Pulmonary artery endothelial cell (primary cell): ENCODE data around the gene ADAMTSL1. TPM values are rescaled to one million over a fixed set of nuclear protein-coding genes. Genes with fewer than 3 reads are reported as not detected.

Experiments
- DNase-seq: peaks from one replicate; pipeline ENCODE4 v3.0.0-alpha.2; 2011; ENCODE audit warnings: low read depth, low spot score
- total RNA-seq: library from RNA; depleted of rRNA; stranded (reverse); fragments of >200 nt; gene quantifications from 2 replicates; pipeline ENCODE4 v1.2.3, GENCODE V29; 2014

Gene ADAMTSL1
- total RNA-seq, 1 donor from 2014 or later: 26.9 TPM

DNA sequence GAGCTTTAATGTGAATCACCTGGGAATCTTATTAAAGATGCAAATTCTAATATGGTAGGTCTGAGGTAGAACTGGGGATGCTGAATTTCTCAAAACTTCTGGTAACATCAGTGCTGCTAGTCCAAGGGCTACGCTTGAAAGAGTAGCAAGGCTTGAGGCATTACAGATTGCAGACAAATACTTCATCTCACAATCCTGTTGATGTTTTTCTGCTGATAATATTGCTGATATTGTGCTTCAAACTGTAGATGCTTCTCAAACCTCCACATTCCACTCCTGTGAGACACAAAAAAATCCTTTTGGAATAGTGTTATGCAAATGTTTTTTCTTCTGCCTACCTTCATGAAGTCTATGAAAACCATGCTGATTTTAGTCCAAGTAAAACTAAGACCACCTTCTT is 419.5 kb downstream of the ADAMTSL1 start:
- no peak for DNase-seq

DNA sequence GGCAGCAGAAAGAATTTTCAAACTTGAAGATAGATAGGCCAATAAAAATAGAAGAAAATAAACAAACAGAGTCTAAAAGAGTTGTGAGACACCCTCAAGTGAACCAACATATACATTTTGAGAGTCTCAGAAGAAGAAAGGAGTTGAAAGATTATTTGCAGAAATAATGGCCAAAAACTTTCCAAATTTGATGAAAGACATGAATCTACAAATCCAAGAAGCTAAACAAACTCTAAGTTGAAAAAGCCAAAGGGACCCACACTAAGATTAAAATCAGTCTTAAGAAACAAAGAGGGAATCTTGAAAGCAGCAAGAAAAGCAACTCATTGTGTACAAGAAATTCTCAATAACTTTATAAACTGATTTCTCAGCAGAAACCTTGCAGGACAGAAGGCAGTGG is 422.1 kb downstream of the ADAMTSL1 start:
- no peak for DNase-seq

DNA sequence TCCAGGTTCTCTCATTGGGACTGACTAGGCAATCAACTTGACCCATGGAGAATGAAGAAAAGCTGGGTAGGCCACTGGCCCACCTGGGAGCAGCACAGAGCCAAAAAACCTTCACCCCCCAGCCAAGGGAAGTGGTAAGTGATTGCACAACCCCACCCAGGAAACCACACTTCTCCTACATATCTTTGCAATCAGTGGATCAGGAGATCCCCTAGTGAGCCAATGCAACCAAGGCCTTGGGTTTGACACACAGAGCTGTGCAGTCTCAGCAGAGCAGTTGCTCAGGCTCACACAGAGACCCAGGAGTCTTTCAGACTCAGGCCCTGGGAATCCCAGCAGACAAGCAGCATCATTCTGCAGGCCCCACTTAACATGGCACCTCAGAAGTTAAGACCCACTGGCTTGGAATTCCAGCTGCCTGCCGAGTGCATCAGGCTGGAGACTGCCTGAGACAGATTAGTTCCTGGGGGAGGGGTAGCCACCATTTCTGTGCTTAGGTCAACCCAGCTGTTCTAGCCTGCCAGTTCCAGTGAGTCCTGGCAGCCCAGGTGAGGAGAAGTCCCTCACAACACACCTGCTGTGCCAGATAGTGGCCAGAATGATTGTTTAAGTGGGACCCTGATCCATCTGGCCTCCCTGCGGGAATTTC is 422.7 kb downstream of the ADAMTSL1 start:
- no peak for DNase-seq

DNA sequence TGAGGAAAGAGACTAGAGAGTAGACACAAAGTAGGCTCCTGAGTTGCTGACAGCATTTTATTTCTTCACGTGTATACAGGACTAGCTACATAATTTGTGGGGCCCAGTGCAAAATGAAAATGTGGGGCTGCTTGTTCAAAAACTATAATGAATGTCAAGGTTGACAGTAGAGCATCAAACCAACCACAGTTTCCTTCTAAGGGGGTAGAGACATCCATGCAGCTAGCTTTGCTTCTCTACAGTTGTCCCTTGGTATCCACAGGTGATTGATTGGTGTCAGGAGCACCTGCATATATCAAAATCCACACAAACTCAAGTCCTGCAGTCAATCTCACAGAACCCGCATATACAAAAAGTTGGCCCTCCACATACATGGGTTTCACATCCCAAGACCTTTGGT is 429.5 kb downstream of the ADAMTSL1 start:
- DNase-seq: no peak

DNA sequence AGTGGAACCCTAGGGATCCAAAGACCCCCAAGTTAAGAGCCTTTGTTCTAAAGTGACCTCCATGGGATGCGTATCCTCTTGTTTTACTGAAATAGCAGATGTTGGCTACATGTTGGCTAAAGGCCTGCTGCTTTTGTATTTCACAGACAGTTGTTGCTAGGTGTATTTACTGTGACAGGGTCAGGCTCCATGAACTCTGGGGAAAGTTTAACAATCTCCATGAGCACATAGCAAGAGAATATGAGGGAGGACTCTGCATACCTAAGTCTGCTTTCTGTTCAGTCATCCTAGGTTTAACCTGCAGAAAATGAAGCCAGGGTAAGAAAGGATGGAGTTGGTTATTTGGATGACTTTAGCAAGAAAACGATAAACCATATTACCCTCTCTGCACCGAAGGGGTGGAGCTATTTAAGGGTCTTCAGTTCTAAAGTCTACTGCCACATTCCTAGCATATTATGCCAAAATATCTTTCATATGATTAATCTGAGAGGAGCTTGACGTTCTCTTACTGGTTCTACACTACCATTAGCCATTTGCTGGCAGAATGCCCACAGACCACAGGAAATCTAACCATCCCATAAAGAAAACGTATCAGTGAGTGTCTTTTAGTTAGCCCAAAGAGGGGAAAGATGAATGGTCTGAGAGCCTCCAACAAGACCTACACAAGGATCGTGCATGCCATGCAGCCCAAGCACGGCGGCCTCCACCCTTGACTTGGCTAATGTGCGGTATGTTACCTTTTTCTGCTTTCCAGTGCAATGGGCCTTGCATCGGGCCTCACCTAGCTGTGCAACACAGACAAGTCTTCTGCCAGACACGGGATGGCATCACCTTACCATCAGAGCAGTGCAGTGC is 431.3 kb downstream of the ADAMTSL1 start:
- no peak for DNase-seq

DNA sequence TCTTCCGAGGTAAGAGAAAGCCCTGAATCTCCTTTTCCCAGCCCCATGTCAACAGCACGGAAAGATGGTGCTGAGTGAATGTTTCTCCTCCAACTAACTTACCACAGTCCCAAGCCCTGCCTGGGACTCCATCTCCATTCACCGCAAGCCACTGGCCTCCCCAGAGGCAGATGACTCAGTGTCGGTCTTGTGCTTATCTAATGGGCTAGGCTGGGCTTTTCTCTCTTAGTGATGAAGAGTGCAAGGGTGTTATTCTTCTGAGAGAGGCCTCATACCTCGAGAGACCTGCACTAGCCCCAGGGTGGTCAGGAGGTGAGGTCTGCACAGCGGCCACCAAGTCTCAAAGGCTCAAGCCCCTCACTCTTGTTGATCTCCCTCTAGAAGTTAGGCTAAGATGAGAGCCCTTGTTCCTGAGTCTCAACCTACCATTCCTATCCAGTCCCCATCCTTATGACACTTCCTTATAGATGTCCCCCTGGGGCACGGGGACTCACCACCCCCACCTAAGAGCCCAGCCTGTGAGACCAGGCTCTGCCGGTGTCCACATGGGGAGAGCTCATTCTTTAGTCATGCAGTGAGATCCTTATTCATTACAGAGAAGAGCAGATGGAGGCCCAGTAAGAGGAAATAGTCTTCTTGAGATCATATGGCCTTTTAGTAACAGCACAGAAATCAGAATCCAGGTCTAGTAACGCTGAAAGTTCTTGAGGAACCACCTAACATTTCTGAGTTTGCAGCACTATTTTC is 432.1 kb downstream of the ADAMTSL1 start:
- DNase-seq: no peak

DNA sequence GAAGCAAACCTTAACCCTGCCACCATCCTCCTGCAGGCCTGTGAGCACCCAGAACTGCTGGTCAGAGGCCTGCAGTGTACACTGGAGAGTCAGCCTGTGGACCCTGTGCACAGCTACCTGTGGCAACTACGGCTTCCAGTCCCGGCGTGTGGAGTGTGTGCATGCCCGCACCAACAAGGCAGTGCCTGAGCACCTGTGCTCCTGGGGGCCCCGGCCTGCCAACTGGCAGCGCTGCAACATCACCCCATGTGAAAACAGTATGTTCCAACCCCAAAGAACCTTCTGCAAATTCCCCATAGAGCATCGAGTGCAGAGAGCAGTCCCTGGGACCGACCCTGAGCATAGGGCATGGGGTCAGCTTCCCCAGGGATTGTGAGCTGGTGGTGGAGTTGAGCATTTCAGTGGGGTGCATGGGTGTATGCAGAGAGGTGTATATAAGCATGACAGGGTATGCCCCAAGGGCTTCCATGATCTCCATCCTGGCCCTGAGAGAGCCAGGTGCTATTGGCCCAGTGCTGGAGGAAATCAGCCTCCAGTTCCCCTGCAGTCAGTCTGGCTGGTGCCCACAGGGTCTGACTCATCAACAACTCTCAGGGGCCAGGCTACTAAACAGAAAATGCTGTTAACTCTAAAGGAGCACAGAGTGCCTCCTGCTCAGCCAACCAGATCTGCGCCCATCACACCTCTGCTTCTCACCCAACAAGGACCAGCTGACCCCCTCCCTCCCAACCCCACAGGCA is 432.9 kb downstream of the ADAMTSL1 start:
- no peak for DNase-seq

DNA sequence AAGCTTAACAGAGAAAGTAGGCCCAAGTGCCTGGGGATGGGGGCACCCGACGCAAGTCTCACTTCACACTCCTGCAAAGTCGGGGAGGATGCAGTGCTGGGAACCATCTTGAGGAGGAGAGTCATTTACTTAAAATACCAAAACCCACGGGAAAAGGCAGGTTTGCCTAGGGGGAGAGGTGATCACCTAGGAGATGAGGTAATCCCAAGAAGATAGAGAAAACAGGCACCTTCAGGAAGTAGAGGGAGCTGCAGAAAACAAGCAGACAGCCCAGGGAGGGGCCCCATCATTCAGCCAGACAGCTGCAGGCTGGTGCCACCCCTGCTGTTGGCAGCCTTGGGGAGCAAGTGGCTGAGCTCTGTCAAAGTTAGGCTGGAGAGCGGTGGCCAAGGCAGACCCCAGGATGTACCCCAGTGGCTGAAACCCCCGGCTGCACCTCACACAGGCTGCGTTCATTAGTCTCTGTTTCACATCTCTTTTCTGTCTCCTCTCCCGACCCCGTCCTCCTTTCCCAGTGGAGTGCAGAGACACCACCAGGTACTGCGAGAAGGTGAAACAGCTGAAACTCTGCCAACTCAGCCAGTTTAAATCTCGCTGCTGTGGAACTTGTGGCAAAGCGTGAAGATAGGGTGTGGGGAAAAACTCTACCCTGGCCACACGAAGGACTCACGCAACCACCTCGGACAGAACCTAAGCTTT is 434.1 kb downstream of the ADAMTSL1 start:
- DNase-seq: no peak

DNA sequence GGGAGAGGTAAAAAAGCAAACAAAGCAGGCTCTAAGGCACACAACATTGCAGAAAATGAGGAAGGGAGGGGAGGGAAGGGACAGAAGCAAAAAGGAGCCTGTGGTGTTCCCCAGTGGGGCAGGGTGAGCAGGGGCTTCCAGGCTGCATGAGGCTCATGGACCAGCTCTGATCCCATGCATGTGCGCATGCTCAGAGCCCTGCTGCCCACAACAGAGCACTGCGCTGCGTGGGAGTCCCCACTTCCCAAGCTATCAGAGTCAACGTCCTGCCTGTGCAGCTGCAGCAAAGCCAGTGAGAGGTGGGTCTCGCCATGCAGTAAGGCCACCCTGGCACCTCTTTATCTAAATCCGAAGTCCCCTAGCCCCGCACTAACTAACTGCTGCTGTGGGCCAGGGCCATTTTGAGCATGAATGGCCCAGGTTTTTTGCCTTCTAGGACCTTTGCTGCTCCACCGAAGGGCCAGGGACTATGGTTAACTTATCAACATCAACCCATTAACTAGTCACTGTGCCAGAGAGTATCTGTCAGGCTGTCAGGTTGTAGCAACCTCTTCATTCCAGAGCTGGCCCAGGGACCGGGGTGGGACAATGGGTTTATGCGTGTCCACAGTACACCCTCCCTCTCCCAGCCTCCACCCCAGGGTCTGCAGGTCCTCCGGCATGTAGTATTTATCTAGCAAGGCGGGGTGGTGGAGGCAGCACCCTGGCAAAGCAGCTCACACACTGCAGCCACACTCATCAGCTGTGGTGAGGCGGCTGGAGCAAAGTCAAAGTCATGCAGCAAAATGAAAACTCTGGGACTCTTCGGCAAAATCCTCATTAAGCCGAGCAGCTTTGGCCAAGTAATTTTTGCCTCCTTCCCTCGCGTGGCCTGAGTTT is 435.4 kb downstream of the ADAMTSL1 start:
- DNase-seq: no peak

DNA sequence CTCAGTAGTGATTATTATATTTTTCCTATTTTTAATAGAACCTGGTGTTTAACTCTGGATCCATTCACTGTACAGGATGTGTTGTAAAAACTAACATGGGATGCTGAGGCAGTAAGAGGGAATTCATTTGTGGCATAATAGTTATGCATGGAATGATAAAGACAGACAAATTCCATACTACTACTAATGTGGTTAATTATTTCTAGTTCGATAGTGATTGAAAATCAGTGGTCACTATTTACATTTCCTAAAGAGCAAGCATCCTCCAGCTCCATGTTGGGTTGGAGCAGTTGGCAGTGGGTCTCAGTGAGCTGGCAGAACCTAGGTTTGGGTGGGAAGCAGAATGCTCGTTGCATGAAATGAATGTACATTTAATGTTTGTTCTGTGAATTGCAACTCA is 436.5 kb downstream of the ADAMTSL1 start:
- no peak for DNase-seq

DNA sequence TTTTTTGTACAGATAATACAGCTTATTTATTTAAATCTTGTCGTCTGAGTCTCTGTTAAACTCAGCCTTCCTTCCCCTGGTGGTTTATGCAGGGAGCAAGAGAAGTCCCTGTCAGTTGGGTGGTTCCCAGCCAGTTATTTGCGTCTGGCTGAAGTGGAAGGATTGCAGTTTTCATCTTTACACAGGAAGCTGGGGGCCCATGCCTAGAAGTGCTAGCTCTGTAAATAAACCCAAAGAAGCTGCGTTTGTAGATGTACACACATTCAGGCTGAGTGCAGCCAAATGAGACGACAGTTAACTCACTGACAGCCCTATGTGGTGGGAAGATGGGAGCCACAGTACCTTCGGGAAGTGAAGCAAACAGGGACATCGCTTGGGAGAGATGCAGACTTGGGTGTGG is 437.0 kb downstream of the ADAMTSL1 start:
- no peak for DNase-seq

DNA sequence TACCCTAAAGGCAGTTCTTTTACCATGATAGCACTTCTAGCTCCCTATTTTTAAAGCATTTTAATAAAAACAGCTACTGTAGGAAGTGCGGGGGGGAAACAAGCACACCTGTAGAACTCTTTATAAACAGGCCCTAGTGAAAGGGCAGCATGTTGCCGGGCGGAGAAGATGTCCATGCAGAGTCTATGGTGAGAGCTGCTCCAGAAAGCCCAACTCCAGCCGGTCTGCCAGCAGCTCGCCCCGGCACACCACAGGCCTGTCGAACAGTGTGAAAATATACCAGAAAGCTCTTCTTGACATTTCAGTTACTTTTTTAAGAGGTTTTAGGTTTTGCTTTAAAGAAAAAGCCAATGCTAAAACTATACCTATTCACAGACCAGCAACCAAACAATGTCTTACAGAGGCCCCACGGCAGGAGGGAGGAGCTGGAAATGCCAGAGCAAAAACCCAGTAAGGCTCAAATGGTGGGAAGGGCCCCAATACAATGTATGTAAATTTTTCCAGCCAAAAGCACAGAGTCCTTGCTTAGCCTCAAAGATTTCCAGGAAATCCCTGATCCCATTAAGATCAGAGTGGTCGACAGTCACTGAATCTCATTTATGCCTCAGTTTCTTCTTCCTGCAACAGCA is 437.9 kb downstream of the ADAMTSL1 start:
- DNase-seq: no peak

DNA sequence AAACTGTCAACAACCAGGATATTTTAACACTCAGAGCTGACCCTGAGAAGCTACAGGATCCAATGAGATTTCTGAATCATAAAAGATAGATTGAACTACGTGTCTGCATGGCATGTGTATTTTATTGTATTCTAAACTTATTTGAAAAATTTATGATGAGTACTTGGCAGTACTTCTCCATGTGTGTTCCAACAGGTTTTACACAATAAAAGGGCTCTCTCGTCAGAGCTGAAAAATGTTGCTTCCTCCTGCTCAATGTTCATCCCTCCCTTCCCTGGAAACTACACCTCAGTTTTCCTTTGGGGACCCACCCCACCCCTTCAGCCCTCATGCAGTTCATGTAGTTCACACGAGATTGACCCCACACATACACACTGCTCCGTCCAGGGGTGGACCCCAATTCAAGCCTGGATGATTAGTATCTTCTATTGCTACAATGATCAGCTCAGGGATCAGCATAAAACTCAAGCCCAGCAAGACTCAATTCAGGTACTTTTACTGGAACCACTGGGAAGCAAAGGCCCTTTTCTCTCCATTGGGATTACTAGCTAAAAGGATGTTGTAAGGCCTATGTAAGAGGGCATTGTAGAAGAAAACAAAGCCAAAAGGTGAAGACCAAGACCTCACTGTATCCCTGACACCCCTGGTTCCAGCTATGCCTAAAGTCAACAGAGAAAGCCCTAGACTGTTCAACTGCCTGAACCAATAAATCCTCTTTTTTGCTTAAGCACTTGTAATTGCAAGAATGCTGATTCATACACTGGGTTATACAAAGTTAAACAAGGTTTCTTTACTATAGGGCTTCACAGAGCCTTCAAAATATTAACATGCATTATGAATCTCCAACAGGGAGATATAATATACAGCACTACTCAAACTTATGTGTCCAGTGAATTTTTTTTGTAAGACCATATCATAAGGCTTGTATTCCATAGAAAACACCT is 446.5 kb downstream of the ADAMTSL1 start:
- no peak for DNase-seq

DNA sequence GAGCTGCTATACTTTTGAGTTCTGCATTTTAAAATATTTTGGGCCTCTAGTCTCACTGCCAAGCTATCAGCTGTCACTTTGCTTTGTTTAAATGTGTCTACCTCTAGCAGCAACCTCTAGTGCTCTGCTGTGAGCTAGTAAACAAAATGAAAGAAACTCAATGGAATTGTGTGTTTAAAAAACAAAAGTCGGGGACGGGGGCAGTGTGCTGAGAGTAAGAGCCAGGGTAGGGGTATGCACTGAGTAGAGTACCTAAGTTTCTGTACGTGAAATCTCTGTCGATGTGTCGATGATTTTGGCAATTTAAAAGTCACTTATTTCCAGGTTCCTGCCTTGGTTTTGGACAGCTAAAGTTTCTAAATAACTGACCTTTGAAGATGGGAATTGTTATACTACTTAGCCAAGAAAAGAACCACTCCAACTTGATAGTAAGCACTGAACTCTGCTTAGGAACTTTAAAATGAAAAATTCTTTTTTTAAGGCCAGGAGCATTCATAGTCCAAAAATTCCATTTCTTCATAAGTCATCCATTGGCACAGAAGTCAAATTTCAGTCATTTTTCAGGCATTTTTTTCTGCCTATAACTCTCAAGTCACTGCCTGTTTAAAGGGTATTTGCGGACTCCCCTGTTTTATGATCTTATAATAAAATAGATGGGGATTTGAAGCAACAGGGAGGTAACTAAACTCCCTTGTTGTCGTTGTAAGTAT is 447.6 kb downstream of the ADAMTSL1 start:
- no peak for DNase-seq

DNA sequence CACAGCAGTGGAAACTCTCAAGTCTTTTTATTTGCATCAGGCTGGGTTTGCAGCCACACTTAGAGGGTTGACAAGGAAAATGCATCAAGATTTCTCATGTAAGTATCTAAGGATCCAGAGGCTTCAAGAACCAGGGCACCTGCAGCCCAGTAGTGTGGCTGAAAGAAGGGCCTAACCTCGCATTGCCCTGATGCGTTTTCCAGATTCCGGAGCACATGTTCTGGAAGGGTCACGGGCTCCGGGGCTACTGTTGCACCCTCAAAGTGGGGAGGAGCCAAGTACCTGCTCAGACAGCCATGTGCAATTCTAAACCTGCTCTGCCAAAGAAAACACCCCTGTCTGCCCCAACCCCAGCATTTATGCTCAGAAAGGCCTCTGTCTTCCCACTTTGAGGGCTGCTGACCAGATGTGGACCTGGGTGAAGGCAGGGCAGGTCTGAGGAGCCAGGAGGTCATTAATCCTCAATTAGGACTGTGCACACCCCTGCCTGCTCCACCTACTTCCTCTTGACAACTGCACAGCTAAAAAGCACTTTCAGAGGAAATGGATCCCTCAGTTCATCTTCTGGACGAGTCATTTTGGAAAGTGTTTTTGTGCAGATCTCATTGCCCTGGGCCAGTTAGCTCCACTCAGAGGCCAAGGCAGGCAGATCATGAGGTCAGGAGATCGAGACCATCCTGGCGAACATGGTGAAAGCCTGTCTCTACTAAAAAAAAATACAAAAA is 448.4 kb downstream of the ADAMTSL1 start:
- no peak for DNase-seq

DNA sequence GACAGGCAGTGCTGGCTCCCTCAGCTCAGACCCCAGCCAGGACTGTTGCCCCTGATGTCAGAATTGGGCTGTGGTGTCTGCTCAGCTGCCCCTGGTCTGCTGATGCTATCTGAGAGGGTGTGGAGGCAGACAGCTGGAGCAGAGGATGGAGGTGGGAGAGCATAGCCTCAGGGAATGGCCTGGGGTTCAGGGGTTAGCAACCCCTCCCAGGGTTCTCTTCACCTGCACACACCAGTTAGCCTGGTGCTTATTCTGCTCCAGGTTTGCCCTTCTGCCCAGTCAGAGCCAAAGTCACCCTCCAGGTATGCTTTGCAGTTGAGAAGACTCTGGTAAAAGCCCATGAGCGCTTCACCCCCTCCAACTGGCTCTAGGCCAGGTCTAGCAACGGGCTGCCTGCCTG is 449.2 kb downstream of the ADAMTSL1 start:
- no peak for DNase-seq
